22Rv1 (cell line): ENCODE data around the gene ITPR2.

Experiments
- CTCF ChIP-seq: fragments of 450-650 bp; IDR thresholded peaks from 2 replicates; pipeline ENCODE4 v1.5.1; 2017; ENCODE audit warnings: mild to moderate bottlenecking
- ZFX ChIP-seq: fragments of 450-650 bp; IDR thresholded peaks from 2 replicates; pipeline ENCODE4 v1.6.1; 2017; ENCODE audit warnings: antibody characterized with exemption, borderline replicate concordance

GRCh38 chr12:26690601-26691000, 142.4 kb downstream of the ITPR2 start:
- TF ChIP-seq CTCF (no peak), ZFX (no peak)
